ENCODE measurements around the gene NT5DC2. TPM values are rescaled to one million over a fixed set of nuclear protein-coding genes. Genes with fewer than 3 reads are reported as not detected.

The NT5DC2 gene
- total and polyA plus RNA-seq, 2 of the 8 experiments (the other 6 are each of a cell fraction or from before 2014, with no cell fraction given) = 331 to 477 TPM

DNA sequence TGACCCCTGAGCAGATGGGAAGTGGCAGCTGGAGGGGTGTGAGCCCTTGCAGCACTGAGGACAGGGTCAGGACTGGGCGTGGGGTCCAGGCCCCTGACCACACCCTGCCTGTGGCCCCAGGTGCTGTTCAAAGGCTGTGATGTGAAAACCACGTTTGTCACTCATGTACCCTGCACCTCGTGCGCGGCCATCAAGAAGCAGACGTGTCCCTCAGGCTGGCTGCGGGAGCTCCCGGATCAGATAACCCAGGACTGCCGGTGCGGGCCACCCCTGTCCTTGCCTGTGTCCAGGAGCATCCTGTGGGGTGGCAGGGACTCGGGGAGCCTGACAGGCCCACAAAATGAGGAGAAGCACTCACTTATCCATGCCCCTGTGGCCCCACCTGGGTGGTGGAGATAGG, 32.6 kb downstream of the NT5DC2 start:
- Histone ChIP-seq H3K14ac (ENCODE audit: insufficient read length) (no peak overlapping the region), H2BK120ac (replicated peaks; ENCODE audit: low read depth, low read length) (no peak overlapping the region), H2BK20ac (ENCODE audit: low read length) (no peak overlapping the region), H3K9ac (replicated peaks in 1 of 4; ENCODE audit: extremely low read depth in 1 of 4, low read depth in 3 of 4, low read length in 3 of 4) (no peak overlapping the region), H3K23me2 (ENCODE audit: low read depth, low read length) (no peaks in the 10 kb centered on the region), H3K4me2 (ENCODE audit: insufficient read depth in 1 of 2, low read depth in 2 of 2, low read length in 2 of 2) (no peak overlapping the region), H3K79me1 (ENCODE audit: low read depth, low read length) (no peaks in the 10 kb centered on the region), H2BK15ac (ENCODE audit: low read length) (no peak overlapping the region), H3K79me2 (ENCODE audit: control insufficient read depth in 1 of 2, insufficient read depth in 2 of 2, low read length in 2 of 2) (no peaks in the 10 kb centered on the region), H3K4me3 (ENCODE audit: extremely low read depth in 1 of 4, insufficient read depth in 2 of 4, low read depth in 3 of 4, low read length in 4 of 4) (no peak overlapping the region), H2BK5ac (ENCODE audit: low read depth, low read length) (no peak overlapping the region), H4K8ac (ENCODE audit: extremely low read depth, insufficient read depth, low read length) (no peak overlapping the region), H4K5ac (ENCODE audit: insufficient read length, low read depth, low read length) (no peak overlapping the region), H2AK5ac (ENCODE audit: low read depth, low read length) (no peak overlapping the region), H3K4ac (replicated peaks; ENCODE audit: insufficient read length, low read depth, low read length) (no peak overlapping the region), H3K23ac (ENCODE audit: insufficient read length) (no peak overlapping the region), H3K27me3 (replicated peaks in 1 of 4; ENCODE audit: control insufficient read depth in 3 of 4, extremely low read depth in 1 of 4, insufficient read depth in 3 of 4, low read length in 3 of 4) (no peaks in the 10 kb centered on the region; a peak in 1 of 7 replicates), H2AFZ (ENCODE audit: low read length) (no peak overlapping the region), H3K27ac (ENCODE audit: low read depth, low read length) (no peak overlapping the region), H3K9me3 (ENCODE audit: insufficient read depth in 2 of 2, low read depth in 1 of 2, low read length in 1 of 2) (no peaks in the 10 kb centered on the region), H4K91ac (replicated peaks; ENCODE audit: insufficient read length, low read length) (no peak overlapping the region), H2BK12ac (ENCODE audit: low read depth, low read length) (no peak overlapping the region), H3K56ac (replicated peaks; ENCODE audit: insufficient read length, low read depth, low read length) (no peak overlapping the region), H4K20me1 (replicated peaks in 1 of 2; ENCODE audit: control insufficient read depth in 1 of 2, insufficient read depth in 2 of 2, low read length in 2 of 2) (no peaks in the 10 kb centered on the region), H3K18ac (ENCODE audit: extremely low read depth, low read length) (no peak overlapping the region), H3K36me3 (ENCODE audit: control insufficient read depth in 2 of 4, insufficient read depth in 4 of 4, low read length in 3 of 4) (no peaks in the 10 kb centered on the region), H3K4me1 (replicated peaks in 1 of 4; ENCODE audit: control insufficient read depth in 3 of 4, insufficient read depth in 4 of 4, low read length in 3 of 4) (peaks cover 0 to 9% (median 5%) of the 10 kb centered on the region in 4 experiments; a peak in 4 of 7 replicates)
- TF ChIP-seq POLR2AphosphoS5 (IDR thresholded peaks at IDR 0.05; ENCODE audit: low read depth, low read length) (no peak), CBX8 (IDR thresholded peaks at IDR 0.05; ENCODE audit: borderline replicate concordance, low read depth, low read length) (no peak), TAF1 (IDR thresholded peaks at IDR 0.05; ENCODE audit: low read depth, low read length) (no peak), SAP30 (IDR thresholded peaks at IDR 0.05; ENCODE audit: insufficient read depth, insufficient replicate concordance, low read length) (no peak), ZNF274 (IDR thresholded peaks at IDR 0.05; ENCODE audit: borderline replicate concordance, extremely low read depth, low read length) (no peak), POU5F1 (IDR thresholded peaks at IDR 0.05; ENCODE audit: low read depth, low read length) (no peak)
- ChIA-PET POLR2A (ENCODE audit: partially characterized antibody) (interaction anchor here (1.2 kb wide), 1 partner anchor 9 kb away, joined by 3 read pairs; no protein-coding TSS in a partner anchor), CTCF (ENCODE audit: partially characterized antibody) (interaction anchor here (0.6 to 3.8 kb wide), 7 partner anchors 9 to 76 kb away, joined by 3 to 11 read pairs (median 3); no protein-coding TSS in a partner anchor)
- FAIRE-seq = no peak
- DNase-seq (ENCODE audit: low read depth in 1 of 2, low spot score in 2 of 2) = no peak
- WGBS, 2 experiments (ENCODE audit: extremely low coverage in 1 of 2, insufficient coverage in 1 of 2, insufficient read length in 1 of 2, insufficient replicate concordance in 2 of 2, low coverage in 1 of 2, low lambda C conversion rate in 2 of 2, missing lambda C conversion rate in 1 of 2) = 85% methylated on average over 10 of the region's 11 CpGs; no CpG with 5 or more reads in 1 of the 2 experiments
